ENCODE measurements around the gene COL24A1.
"Not testable (repeated sequence)": the region's sequence is repeated elsewhere in the genome, so short reads cannot be mapped to it uniquely, and the experiment has no call there.

COL24A1 gene

GRCh38 chr1:85839459-85839858, 317.1 kb downstream of the COL24A1 start:
- Histone ChIP-seq H3K9me3 (ENCODE audit: insufficient read depth, low read depth, low read length) (no peaks in the 10 kb centered on the region), H3K36me3 (ENCODE audit: insufficient read depth, low read length) (no peaks in the 10 kb centered on the region), H3K4me1 (ENCODE audit: insufficient read depth, low read length) (no peaks in the 10 kb centered on the region), H3K27ac (ENCODE audit: low read depth, low read length) (no peak overlapping the region), H3K4me3 (ENCODE audit: low read length) (no peak overlapping the region), H3K27me3 (ENCODE audit: insufficient read depth, low read length) (no peaks in the 10 kb centered on the region), H3K9ac (ENCODE audit: low read depth, low read length) (no peak overlapping the region)
- 81% methylated on average over 1 of the region's 1 CpG for WGBS

- no peaks in the 10 kb centered on the region for H3K4me1 ChIP-seq (ENCODE audit: insufficient read depth, low read length)
- no peaks in the 10 kb centered on the region for H3K27me3 ChIP-seq (ENCODE audit: insufficient read depth, low read length)
- no peaks in the 10 kb centered on the region for H3K9me3 ChIP-seq (ENCODE audit: insufficient read depth, low read depth, low read length)
- no peaks in the 10 kb centered on the region for H3K36me3 ChIP-seq (ENCODE audit: insufficient read depth, low read length)
- H3K9ac ChIP-seq (ENCODE audit: low read depth, low read length): no peak overlapping the region
- WGBS: 89% methylated on average over 1 of the region's 2 CpGs
- no peak overlapping the region for H3K27ac ChIP-seq (ENCODE audit: low read depth, low read length)
- H3K4me3 ChIP-seq (ENCODE audit: low read length): no peak overlapping the region
Measured at GRCh38 chr1:85838238-85838637, 318.3 kb downstream of the COL24A1 start.

DNA sequence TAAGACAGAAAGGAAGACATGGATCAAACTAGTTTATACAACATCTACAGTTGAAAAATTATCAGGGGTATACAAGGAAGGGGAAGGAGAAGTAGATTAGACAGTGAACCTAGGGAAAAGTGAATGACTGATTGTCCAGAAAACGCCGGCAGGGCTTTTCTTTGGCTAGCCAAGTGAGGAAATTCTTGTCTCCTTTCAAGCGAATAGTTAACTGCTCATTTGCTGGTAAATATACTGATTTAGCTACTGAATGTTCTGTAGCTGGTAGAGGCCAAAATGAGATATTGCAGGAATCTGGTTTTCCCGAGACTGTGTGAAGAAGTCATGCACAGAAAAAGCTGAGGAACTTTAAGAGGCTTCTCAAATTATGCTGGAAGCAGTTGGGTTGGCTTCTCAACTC, 319.8 kb downstream of the COL24A1 start:
- 91% methylated on average over 4 of the region's 4 CpGs for WGBS
- Histone ChIP-seq H3K9ac (ENCODE audit: low read depth, low read length) (no peak overlapping the region), H3K27me3 (ENCODE audit: insufficient read depth, low read length) (no peaks in the 10 kb centered on the region), H3K4me1 (ENCODE audit: insufficient read depth, low read length) (no peaks in the 10 kb centered on the region), H3K27ac (ENCODE audit: low read depth, low read length) (no peak overlapping the region), H3K9me3 (ENCODE audit: insufficient read depth, low read depth, low read length) (no peaks in the 10 kb centered on the region), H3K36me3 (ENCODE audit: insufficient read depth, low read length) (no peaks in the 10 kb centered on the region), H3K4me3 (ENCODE audit: low read length) (no peak overlapping the region)

GRCh38 chr1:85833165-85833564, 323.4 kb downstream of the COL24A1 start:
- WGBS: no CpG with 5 or more reads among the region's 2 CpGs
- H3K4me1 ChIP-seq (ENCODE audit: insufficient read depth, low read length): not testable (repeated sequence)

GRCh38 chr1:85830837-85831236, 325.7 kb downstream of the COL24A1 start:
- Histone ChIP-seq H3K9me3 (ENCODE audit: insufficient read depth, low read depth, low read length) (peaks cover 12% of the 10 kb centered on the region), H3K4me3 (ENCODE audit: low read length) (no peak overlapping the region), H3K4me1 (ENCODE audit: insufficient read depth, low read length) (no peaks in the 10 kb centered on the region), H3K36me3 (ENCODE audit: insufficient read depth, low read length) (no peaks in the 10 kb centered on the region), H3K9ac (ENCODE audit: low read depth, low read length) (no peak overlapping the region), H3K27ac (ENCODE audit: low read depth, low read length) (no peak overlapping the region), H3K27me3 (ENCODE audit: insufficient read depth, low read length) (no peaks in the 10 kb centered on the region)
- WGBS: 98% methylated on average over 8 of the region's 8 CpGs

More at GRCh38 chr1:85833165-85833564, 323.4 kb downstream of the COL24A1 start:
- not testable (repeated sequence) for H3K4me3 ChIP-seq (ENCODE audit: low read length); H3K27me3 ChIP-seq (ENCODE audit: insufficient read depth, low read length); H3K9ac ChIP-seq (ENCODE audit: low read depth, low read length); H3K27ac ChIP-seq (ENCODE audit: low read depth, low read length); H3K36me3 ChIP-seq (ENCODE audit: insufficient read depth, low read length)
- peaks cover 12% of the 10 kb centered on the region for H3K9me3 ChIP-seq (ENCODE audit: insufficient read depth, low read depth, low read length)

DNA sequence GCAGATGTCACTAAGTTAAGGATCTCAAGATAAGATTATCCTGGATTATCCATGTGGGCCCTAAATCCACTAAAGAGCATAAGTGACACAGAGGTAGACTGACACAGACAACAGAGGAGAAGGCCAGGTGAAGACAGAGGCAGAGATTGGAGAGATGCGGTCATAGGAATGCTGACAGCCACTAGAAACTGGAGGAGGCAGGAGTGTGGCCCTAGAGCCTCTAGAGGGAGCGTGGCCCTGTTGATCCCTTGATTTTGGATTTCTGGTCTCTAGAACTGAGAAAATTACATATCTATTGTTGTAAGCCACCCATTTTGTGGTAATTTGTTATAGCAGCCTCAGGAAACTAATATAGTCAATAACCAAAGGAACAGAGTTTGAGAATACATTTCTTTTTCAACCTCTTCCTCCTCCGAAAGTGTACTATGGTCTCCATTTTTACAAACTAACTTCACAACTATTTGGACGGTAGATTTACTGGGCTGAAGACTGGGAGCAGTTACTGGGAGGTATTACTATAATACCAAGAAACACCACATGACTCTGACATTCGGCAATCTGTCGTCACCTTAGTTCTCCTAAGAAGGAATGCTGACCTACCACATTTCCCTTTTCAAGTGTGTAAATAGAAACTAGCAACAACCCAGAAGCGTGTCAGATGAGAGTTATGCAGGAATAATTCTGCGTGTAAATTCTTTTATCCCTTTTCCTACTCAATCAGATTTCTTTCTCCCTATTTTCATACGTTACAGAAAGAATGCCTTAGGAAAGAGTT, 332.3 kb downstream of the COL24A1 start:
- Histone ChIP-seq H3K36me3 (ENCODE audit: insufficient read depth, low read length) (no peaks in the 10 kb centered on the region), H3K9ac (ENCODE audit: low read depth, low read length) (no peak overlapping the region), H3K4me3 (ENCODE audit: low read length) (no peak overlapping the region), H3K27me3 (ENCODE audit: insufficient read depth, low read length) (no peaks in the 10 kb centered on the region), H3K9me3 (ENCODE audit: insufficient read depth, low read depth, low read length) (no peaks in the 10 kb centered on the region), H3K4me1 (ENCODE audit: insufficient read depth, low read length) (peaks cover 9% of the 10 kb centered on the region), H3K27ac (ENCODE audit: low read depth, low read length) (no peak overlapping the region)
- whole genome bisulfite sequencing: 95% methylated on average over 9 of the region's 9 CpGs

DNA sequence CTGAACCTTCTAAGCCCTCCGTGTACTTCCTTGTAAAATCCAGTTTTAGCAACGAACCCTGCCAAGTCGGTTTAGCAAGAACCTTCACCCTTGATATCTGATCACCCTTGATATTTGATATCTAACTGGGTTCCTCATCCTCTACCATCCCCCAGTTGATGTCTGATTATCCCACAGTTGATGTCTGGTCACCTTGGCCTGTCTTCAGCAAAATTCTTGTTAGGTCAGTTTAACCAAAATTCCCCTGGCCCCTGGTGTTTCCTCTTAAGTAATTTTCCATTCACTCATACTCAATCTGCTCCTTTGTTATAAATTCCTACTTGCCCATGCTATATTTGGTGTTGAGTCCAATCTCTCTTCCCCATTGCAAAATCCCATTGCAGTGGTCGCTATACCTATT, 333.9 kb downstream of the COL24A1 start:
- no peak overlapping the region for H3K4me3 ChIP-seq (ENCODE audit: low read length)
- H3K9me3 ChIP-seq (ENCODE audit: insufficient read depth, low read depth, low read length): no peaks in the 10 kb centered on the region
- 96% methylated on average over 4 of the region's 4 CpGs for WGBS
- no peak overlapping the region for H3K9ac ChIP-seq (ENCODE audit: low read depth, low read length)
- H3K27ac ChIP-seq (ENCODE audit: low read depth, low read length): no peak overlapping the region
- H3K27me3 ChIP-seq (ENCODE audit: insufficient read depth, low read length): no peaks in the 10 kb centered on the region
- no peaks in the 10 kb centered on the region for H3K36me3 ChIP-seq (ENCODE audit: insufficient read depth, low read length)
- H3K4me1 ChIP-seq (ENCODE audit: insufficient read depth, low read length): peaks cover 24% of the 10 kb centered on the region

DNA sequence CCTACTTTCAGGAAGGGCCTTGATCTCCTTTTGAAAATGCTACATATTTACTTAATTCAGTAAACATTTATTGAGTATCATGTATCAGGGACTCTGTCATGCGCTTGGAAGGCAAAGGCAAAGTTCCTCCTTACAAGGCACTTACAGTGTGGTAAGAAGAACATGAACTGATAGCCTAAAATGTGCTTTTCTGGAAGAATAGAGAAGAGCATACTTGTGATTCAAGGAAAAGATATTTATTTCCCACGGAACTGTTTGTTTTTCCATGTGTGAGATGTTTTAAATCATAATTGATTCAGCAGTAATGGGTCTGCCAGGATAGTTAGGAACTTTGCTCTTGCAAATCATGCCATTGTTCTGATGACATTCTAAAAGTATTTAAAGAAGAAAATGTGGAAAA, 338.2 kb downstream of the COL24A1 start:
- Histone ChIP-seq H3K9me3 (ENCODE audit: insufficient read depth, low read depth, low read length) (no peaks in the 10 kb centered on the region), H3K27ac (ENCODE audit: low read depth, low read length) (peak overlapping the region; percentile 22; the same call in 1 of the 2 replicates), H3K9ac (ENCODE audit: low read depth, low read length) (no peak overlapping the region), H3K36me3 (ENCODE audit: insufficient read depth, low read length) (no peaks in the 10 kb centered on the region), H3K4me3 (ENCODE audit: low read length) (no peak overlapping the region), H3K27me3 (ENCODE audit: insufficient read depth, low read length) (no peaks in the 10 kb centered on the region), H3K4me1 (ENCODE audit: insufficient read depth, low read length) (peaks cover 24% of the 10 kb centered on the region)
- WGBS: 48% methylated on average over 2 of the region's 2 CpGs

GRCh38 chr1:85816606-85817005, 340.0 kb downstream of the COL24A1 start:
- H3K27me3 ChIP-seq (ENCODE audit: insufficient read depth, low read length): no peaks in the 10 kb centered on the region
- no peak overlapping the region for H3K9ac ChIP-seq (ENCODE audit: low read depth, low read length)
- H3K27ac ChIP-seq (ENCODE audit: low read depth, low read length): no peak overlapping the region
- no peaks in the 10 kb centered on the region for H3K36me3 ChIP-seq (ENCODE audit: insufficient read depth, low read length)
- H3K4me1 ChIP-seq (ENCODE audit: insufficient read depth, low read length): peaks cover 24% of the 10 kb centered on the region
- no peaks in the 10 kb centered on the region for H3K9me3 ChIP-seq (ENCODE audit: insufficient read depth, low read depth, low read length)
- H3K4me3 ChIP-seq (ENCODE audit: low read length): no peak overlapping the region
- WGBS: 93% methylated on average over 1 of the region's 1 CpG

- Histone ChIP-seq H3K27me3 (ENCODE audit: insufficient read depth, low read length) (no peaks in the 10 kb centered on the region), H3K27ac (ENCODE audit: low read depth, low read length) (no peak overlapping the region), H3K36me3 (ENCODE audit: insufficient read depth, low read length) (no peaks in the 10 kb centered on the region), H3K9ac (ENCODE audit: low read depth, low read length) (no peak overlapping the region), H3K9me3 (ENCODE audit: insufficient read depth, low read depth, low read length) (no peaks in the 10 kb centered on the region), H3K4me1 (ENCODE audit: insufficient read depth, low read length) (peaks cover 18% of the 10 kb centered on the region), H3K4me3 (ENCODE audit: low read length) (no peak overlapping the region)
- WGBS: 90% methylated on average over 2 of the region's 2 CpGs
Measured at GRCh38 chr1:85815906-85816305, 340.7 kb downstream of the COL24A1 start.

DNA sequence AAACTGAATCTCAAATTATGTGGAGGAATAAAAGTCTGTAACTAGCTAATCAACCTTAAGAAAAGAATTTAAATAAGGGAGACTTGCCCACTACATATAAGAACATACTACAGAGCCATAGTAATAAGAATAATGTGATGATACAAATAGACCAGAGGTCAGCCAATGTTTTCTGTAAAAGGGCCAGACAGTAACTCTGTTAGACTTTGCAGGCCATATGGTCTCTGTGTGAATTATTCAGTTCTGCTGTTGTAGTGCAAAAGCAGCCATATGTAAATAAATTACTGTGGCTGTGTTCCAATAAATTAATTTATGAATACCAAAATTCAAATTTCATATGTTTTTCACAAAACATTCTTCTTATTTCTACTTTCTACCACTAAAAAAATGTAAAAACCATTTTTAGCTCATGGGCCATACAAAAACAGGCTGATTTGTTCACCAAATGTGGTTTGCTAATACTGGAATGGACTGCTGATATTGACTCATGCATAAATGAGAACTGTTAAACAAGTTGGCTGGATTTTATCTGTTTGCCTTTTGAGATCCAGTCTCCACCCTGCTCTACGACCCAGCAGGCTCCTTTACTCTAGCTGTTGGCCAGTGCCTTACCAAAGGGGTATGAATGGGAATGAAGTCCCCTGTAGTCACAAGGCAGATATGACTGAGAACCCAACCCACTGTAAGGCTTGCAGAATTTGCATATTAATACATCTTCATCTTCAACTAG, 350.2 kb downstream of the COL24A1 start:
- Histone ChIP-seq H3K36me3 (ENCODE audit: insufficient read depth, low read length) (no peaks in the 10 kb centered on the region), H3K4me3 (ENCODE audit: low read length) (no peak overlapping the region), H3K4me1 (ENCODE audit: insufficient read depth, low read length) (no peaks in the 10 kb centered on the region), H3K9ac (ENCODE audit: low read depth, low read length) (no peak overlapping the region), H3K27ac (ENCODE audit: low read depth, low read length) (no peak overlapping the region), H3K9me3 (ENCODE audit: insufficient read depth, low read depth, low read length) (peaks cover 6% of the 10 kb centered on the region; the same call in 1 of the 2 replicates), H3K27me3 (ENCODE audit: insufficient read depth, low read length) (no peaks in the 10 kb centered on the region)
- WGBS: 91% methylated on average over 1 of the region's 1 CpG

Measured in HUES64 (cell line).